HEK293 (cell line): Measurements from ENCODE around the gene PLEKHA1.

ENCODE experiments used
- CTCF ChIA-PET: fragments of 350-600 bp; formaldehyde crosslinking; extraction: SDS; loops from one replicate; lab custom pipeline; 2021; ENCODE audit warnings: antibody characterized with exemption; lab: Yijun Ruan, JAX
- POLR2A ChIA-PET: fragments of 300-600 bp; formaldehyde crosslinking; extraction: SDS; loops from one replicate; lab custom pipeline; 2020; ENCODE audit warnings: antibody characterized with exemption, inconsistent platforms; lab: Yijun Ruan, JAX
- H3K27ac ChIP-seq: fragments of 200-500 bp; sonication (Bioruptor generic); 2 replicates; pipeline ENCODE4 v1.5.1; 2014; ENCODE audit warnings: low read depth, low read length, control low read depth, inconsistent platforms; ENCODE audit errors: extremely low read depth
- H3K36me3 ChIP-seq, 2 experiments: fragments of 200-500 bp in 1 of 2; sonication (Bioruptor generic) in 1 of 2; 1 replicate in 1 of 2; 2 replicates in 1 of 2; pipeline ENCODE4 v1.5.1; 2014 to 2017; ENCODE audit warnings: inconsistent platforms in 2 of 2, low read length in 2 of 2; ENCODE audit not compliant: control insufficient read depth in 2 of 2, insufficient read depth in 1 of 2
- H3K4me1 ChIP-seq: fragments of 200-500 bp; sonication (Bioruptor generic); 2 replicates; pipeline ENCODE4 v1.5.1; 2014; ENCODE audit warnings: mild to moderate bottlenecking, low read length, inconsistent platforms; ENCODE audit not compliant: control insufficient read depth, insufficient read depth
- H3K4me3 ChIP-seq: 2 replicates; pipeline ENCODE4 v1.5.1; 2011; ENCODE audit warnings: low read depth, mild to moderate bottlenecking, control low read depth, low read length, moderate library complexity
- H3K9me3 ChIP-seq: fragments of 200-500 bp; sonication (Bioruptor generic); 2 replicates; pipeline ENCODE4 v1.5.1; 2014; ENCODE audit warnings: low read depth, low read length, inconsistent platforms; ENCODE audit not compliant: control insufficient read depth, insufficient read depth
- CTCF ChIP-seq: fragments of 450-650 bp; formaldehyde crosslinking; IDR thresholded peaks from 2 replicates; pipeline ENCODE4 v1.5.1; 2016; ENCODE audit warnings: missing biosample characterization, missing genetic modification characterization
- ELK4 ChIP-seq: IDR thresholded peaks from 2 replicates; pipeline ENCODE4 v1.6.1; 2011; ENCODE audit warnings: mild to moderate bottlenecking, low read depth, low read length, borderline replicate concordance
- FEZF1 ChIP-seq: fragments of 450-650 bp; formaldehyde crosslinking; IDR thresholded peaks from 2 replicates; pipeline ENCODE4 v1.5.1; 2016; ENCODE audit warnings: missing biosample characterization, missing genetic modification characterization
- KLF10 ChIP-seq: fragments of 450-650 bp; IDR thresholded peaks from 2 replicates; pipeline ENCODE4 v1.5.1; 2018; ENCODE audit warnings: missing biosample characterization, mild to moderate bottlenecking, missing genetic modification characterization
- MYNN ChIP-seq: fragments of 450-650 bp; formaldehyde crosslinking; IDR thresholded peaks from 2 replicates; pipeline ENCODE4 v1.5.1; 2016; ENCODE audit warnings: missing biosample characterization, missing genetic modification characterization, borderline replicate concordance
- PATZ1 ChIP-seq: fragments of 450-650 bp; formaldehyde crosslinking; IDR thresholded peaks from 2 replicates; pipeline ENCODE4 v1.5.1; 2016; ENCODE audit warnings: missing biosample characterization, missing genetic modification characterization
- REST ChIP-seq: fragments of 450-650 bp; formaldehyde crosslinking; IDR thresholded peaks from 2 replicates; pipeline ENCODE4 v1.5.1; 2016; ENCODE audit warnings: missing biosample characterization, missing genetic modification characterization
- SP3 ChIP-seq: fragments of 450-650 bp; formaldehyde crosslinking; IDR thresholded peaks from 2 replicates; pipeline ENCODE4 v1.5.1; 2016; ENCODE audit warnings: missing biosample characterization, missing genetic modification characterization
- SP7 ChIP-seq: fragments of 450-650 bp; formaldehyde crosslinking; IDR thresholded peaks from 2 replicates; pipeline ENCODE4 v1.5.1; 2016; ENCODE audit warnings: missing biosample characterization, missing genetic modification characterization
- ZBTB1 ChIP-seq: fragments of 450-650 bp; formaldehyde crosslinking; IDR thresholded peaks from 2 replicates; pipeline ENCODE4 v1.5.1; 2016; ENCODE audit warnings: missing biosample characterization, missing genetic modification characterization
- ZBTB20 ChIP-seq: fragments of 450-650 bp; formaldehyde crosslinking; IDR thresholded peaks from 2 replicates; pipeline ENCODE4 v1.5.1; 2016; ENCODE audit warnings: missing biosample characterization, missing genetic modification characterization
- ZBTB7A ChIP-seq: fragments of 450-650 bp; formaldehyde crosslinking; IDR thresholded peaks from 2 replicates; pipeline ENCODE4 v1.5.1; 2016; ENCODE audit warnings: low read depth, missing biosample characterization, missing genetic modification characterization
- ZNF138 ChIP-seq: fragments of 450-650 bp; formaldehyde crosslinking; IDR thresholded peaks from 2 replicates; pipeline ENCODE4 v1.5.1; 2016; ENCODE audit warnings: missing biosample characterization, missing genetic modification characterization, borderline replicate concordance
- ZNF266 ChIP-seq: fragments of 450-650 bp; formaldehyde crosslinking; IDR thresholded peaks from 2 replicates; pipeline ENCODE4 v1.5.1; 2016; ENCODE audit warnings: missing biosample characterization, missing genetic modification characterization, low read depth
- ZNF311 ChIP-seq: fragments of 450-650 bp; formaldehyde crosslinking; IDR thresholded peaks from 2 replicates; pipeline ENCODE4 v1.5.1; 2017; ENCODE audit warnings: missing biosample characterization, missing genetic modification characterization, borderline replicate concordance
- ZNF404 ChIP-seq: fragments of 450-650 bp; formaldehyde crosslinking; IDR thresholded peaks from 2 replicates; pipeline ENCODE4 v1.5.1; 2017; ENCODE audit warnings: missing biosample characterization, missing genetic modification characterization
- ZNF449 ChIP-seq: fragments of 450-650 bp; formaldehyde crosslinking; IDR thresholded peaks from 2 replicates; pipeline ENCODE4 v1.5.1; 2017; ENCODE audit warnings: missing biosample characterization, mild to moderate bottlenecking, missing genetic modification characterization, moderate library complexity
- ZNF48 ChIP-seq: fragments of 450-650 bp; formaldehyde crosslinking; IDR thresholded peaks from 2 replicates; pipeline ENCODE4 v1.5.1; 2016; ENCODE audit warnings: missing biosample characterization, missing genetic modification characterization
- ZNF510 ChIP-seq: fragments of 450-650 bp; formaldehyde crosslinking; IDR thresholded peaks from 2 replicates; pipeline ENCODE4 v1.5.1; 2018; ENCODE audit warnings: mild to moderate bottlenecking, missing genetic modification characterization, missing biosample characterization; ENCODE audit not compliant: insufficient replicate concordance
- ZNF529 ChIP-seq: fragments of 450-650 bp; formaldehyde crosslinking; IDR thresholded peaks from 2 replicates; pipeline ENCODE4 v1.5.1; 2017; ENCODE audit warnings: missing genetic modification characterization, missing biosample characterization; ENCODE audit not compliant: insufficient replicate concordance
- ZNF610 ChIP-seq: fragments of 450-650 bp; formaldehyde crosslinking; IDR thresholded peaks from 2 replicates; pipeline ENCODE4 v1.5.1; 2016; ENCODE audit warnings: missing biosample characterization, missing genetic modification characterization, borderline replicate concordance
- ZNF677 ChIP-seq: fragments of 450-650 bp; IDR thresholded peaks from 2 replicates; pipeline ENCODE4 v1.5.0; 2018; ENCODE audit warnings: missing biosample characterization, mild to moderate bottlenecking, missing genetic modification characterization, moderate library complexity
- ZSCAN23 ChIP-seq: fragments of 450-650 bp; formaldehyde crosslinking; IDR thresholded peaks from 2 replicates; pipeline ENCODE4 v1.5.1; 2016; ENCODE audit warnings: missing biosample characterization, missing genetic modification characterization

The PLEKHA1 gene

GRCh38 chr10:122463466-122464249 is 89.2 kb downstream of the PLEKHA1 start:
- H3K4me1 ChIP-seq: peaks cover 2% of the 10 kb centered on the region; the same call in 1 of the 2 replicates
- TF ChIP-seq ELK4 (no peak), ZNF266 (no peak), ZNF510 (tag by site-specific recombination) (no peak), KLF10 (no peak), ZBTB7A (no peak), ZNF610 (tag by site-specific recombination) (no peak), ZBTB20 (no peak)
- H3K36me3 ChIP-seq: no peaks in the 10 kb centered on the region
- H3K4me3 ChIP-seq: no peak overlapping the region
- POLR2A ChIA-PET: no interaction called here
- no peaks in the 10 kb centered on the region for H3K9me3 ChIP-seq
- no peak overlapping the region for H3K27ac ChIP-seq
- CTCF ChIA-PET: interaction anchor here (0.7 kb wide), 1 partner anchor 12 kb away, joined by 3 read pairs; no protein-coding TSS in a partner anchor

GRCh38 chr10:122464250-122464510 is 89.7 kb downstream of the PLEKHA1 start:
- POLR2A ChIA-PET: no interaction called here
- Histone ChIP-seq H3K27ac (no peak overlapping the region), H3K4me1 (peaks cover 4% of the 10 kb centered on the region; the same call in 1 of the 2 replicates), H3K4me3 (no peak overlapping the region), H3K9me3 (no peaks in the 10 kb centered on the region), H3K36me3 (no peaks in the 10 kb centered on the region)
- CTCF ChIA-PET: interaction anchor here (0.7 kb wide), 1 partner anchor 13 kb away, joined by 3 read pairs; no protein-coding TSS in a partner anchor
- TF ChIP-seq ZSCAN23: no peak
- no peak for TF ChIP-seq ZBTB1 (tag by site-specific recombination)
- TF ChIP-seq PATZ1: no peak
- no peak for TF ChIP-seq FEZF1
- no peak for TF ChIP-seq SP7
- no peak for TF ChIP-seq ZNF449 (tag by site-specific recombination)
- TF ChIP-seq ZNF138: no peak
- no peak for TF ChIP-seq MYNN (tag by site-specific recombination)
- TF ChIP-seq ZNF529 (tag by site-specific recombination): no peak

GRCh38 chr10:122464586-122464985 is 90.1 kb downstream of the PLEKHA1 start:
- H3K4me3 ChIP-seq: no peak overlapping the region
- H3K27ac ChIP-seq: no peak overlapping the region
- H3K4me1 ChIP-seq: peaks cover 4% of the 10 kb centered on the region; the same call in 1 of the 2 replicates
- ChIA-PET CTCF (interaction anchor here (0.7 to 1.2 kb wide), 2 partner anchors 13 to 165 kb away, joined by 3 read pairs; no protein-coding TSS in a partner anchor), POLR2A (no interaction called here)
- H3K36me3 ChIP-seq: no peaks in the 10 kb centered on the region
- H3K9me3 ChIP-seq: no peaks in the 10 kb centered on the region
- TF ChIP-seq ZNF677 (no peak), REST (tag by site-specific recombination) (no peak), SP3 (tag by site-specific recombination) (no peak), ZNF404 (tag by site-specific recombination) (no peak), ZNF311 (tag by site-specific recombination) (no peak), ZNF48 (no peak), CTCF (tag by site-specific recombination) (no peak)
